IMR-90 (cell line): ENCODE data around the gene CEP43. TPM values are rescaled to one million over a fixed set of nuclear protein-coding genes. Genes with fewer than 3 reads are reported as not detected.

Experiments used
- ATAC-seq: fragments of 200-7000 bp; cut with Tn5 transposase; 2 replicates; pipeline ENCODE4 v1.9.1; 2020; ENCODE audit warnings: low read depth, mild to moderate bottlenecking, moderate library complexity
- BruUV-seq: library from RNA; stranded (reverse); fragments of 400-500 nt; replicated peaks from 2 replicates; lab custom pipeline; 2021; lab: Mats Ljungman, UMichigan
- CTCF ChIA-PET: fragments of 300-600 bp; formaldehyde crosslinking; extraction: SDS; loops from one replicate; lab custom pipeline; 2021; ENCODE audit warnings: antibody characterized with exemption; lab: Yijun Ruan, JAX
- POLR2A ChIA-PET: fragments of 300-600 bp; sonication (Branson Sonifier 250); formaldehyde crosslinking; loops from one replicate; lab custom pipeline; 2022; ENCODE audit warnings: antibody characterized with exemption; ENCODE audit not compliant: unreplicated experiment; lab: Charles Lee
- DNase-seq: peaks from one replicate; pipeline ENCODE4 v3.0.0; 2013
- H2AFZ ChIP-seq: replicated peaks from 2 replicates; pipeline ENCODE3; 2013; ENCODE audit warnings: low read length, mild to moderate bottlenecking; ENCODE audit not compliant: poor library complexity
- H2AK5ac ChIP-seq: 2 replicates; pipeline ENCODE4 v1.6.1; 2013; ENCODE audit warnings: low read depth, low read length, inconsistent platforms
- H2AK9ac ChIP-seq: replicated peaks from 2 replicates; pipeline ENCODE3; 2013; ENCODE audit warnings: mild to moderate bottlenecking, low read depth, low read length, moderate library complexity; ENCODE audit not compliant: poor library complexity
- H2BK120ac ChIP-seq: 2 replicates; pipeline ENCODE4 v1.6.1; 2013; ENCODE audit warnings: low read depth, low read length, inconsistent platforms
- H2BK15ac ChIP-seq: 3 replicates; pipeline ENCODE4 v1.6.1; 2013; ENCODE audit warnings: low read depth, low read length, inconsistent platforms
- H2BK20ac ChIP-seq: 2 replicates; pipeline ENCODE4 v1.6.1; 2013; ENCODE audit warnings: low read depth, mild to moderate bottlenecking, inconsistent platforms, low read length, moderate library complexity
- H2BK5ac ChIP-seq: 2 replicates; pipeline ENCODE4 v1.6.1; 2013; ENCODE audit warnings: mild to moderate bottlenecking, low read depth, low read length, inconsistent platforms; ENCODE audit not compliant: poor library complexity, severe bottlenecking
- H3K14ac ChIP-seq: replicated peaks from 2 replicates; pipeline ENCODE4 v1.6.1; 2013; ENCODE audit warnings: low read depth, low read length, inconsistent platforms
- H3K18ac ChIP-seq: 2 replicates; pipeline ENCODE4 v1.6.1; 2013; ENCODE audit warnings: low read depth, low read length, control low read depth
- H3K23ac ChIP-seq: 2 replicates; pipeline ENCODE4 v1.6.1; 2013; ENCODE audit warnings: low read depth, low read length, inconsistent platforms
- H3K27ac ChIP-seq: 2 replicates; pipeline ENCODE4 v1.5.1; 2013; ENCODE audit warnings: mild to moderate bottlenecking, control low read depth, low read length; ENCODE audit not compliant: insufficient read depth
- H3K27me3 ChIP-seq: 2 replicates; pipeline ENCODE4 v1.6.1; 2013; ENCODE audit warnings: low read length; ENCODE audit not compliant: control insufficient read depth, insufficient read depth
- H3K36me3 ChIP-seq: 2 replicates; pipeline ENCODE4 v1.6.1; 2013; ENCODE audit warnings: low read length, mixed read lengths; ENCODE audit not compliant: control insufficient read depth, insufficient read depth
- H3K4ac ChIP-seq: 2 replicates; pipeline ENCODE4 v1.6.1; 2013; ENCODE audit warnings: low read depth, low read length, inconsistent platforms
- H3K4me1 ChIP-seq: 2 replicates; pipeline ENCODE4 v1.6.1; 2013; ENCODE audit warnings: low read length, mixed read lengths; ENCODE audit not compliant: control insufficient read depth, insufficient read depth
- H3K4me2 ChIP-seq: 2 replicates; pipeline ENCODE4 v1.6.1; 2013; ENCODE audit warnings: low read depth, mild to moderate bottlenecking, control low read depth, low read length, moderate library complexity
- H3K4me3 ChIP-seq: 2 replicates; pipeline ENCODE4 v1.5.1; 2013; ENCODE audit warnings: low read depth, mild to moderate bottlenecking, control low read depth, low read length, moderate library complexity; ENCODE audit not compliant: insufficient read depth
- H3K56ac ChIP-seq: 2 replicates; pipeline ENCODE4 v1.6.1; 2013; ENCODE audit warnings: low read length, inconsistent platforms; ENCODE audit not compliant: insufficient read depth; ENCODE audit errors: extremely low read depth
- H3K79me1 ChIP-seq, 2 experiments: 2 replicates each; pipeline ENCODE4 v1.6.1; 2013; ENCODE audit warnings: low read length in 2 of 2, inconsistent platforms in 1 of 2, low read depth in 1 of 2
- H3K9ac ChIP-seq: 2 replicates; pipeline ENCODE4 v1.6.1; 2013; ENCODE audit warnings: low read depth, low read length, control low read depth
- H3K9me1 ChIP-seq: 2 replicates; pipeline ENCODE4 v1.6.1; 2013; ENCODE audit warnings: low read length, inconsistent platforms; ENCODE audit not compliant: insufficient read depth
- H3K9me3 ChIP-seq: 2 replicates; pipeline ENCODE4 v1.6.1; 2013; ENCODE audit warnings: low read length; ENCODE audit not compliant: control insufficient read depth, insufficient read depth
- H4K20me1 ChIP-seq: 2 replicates; pipeline ENCODE4 v1.6.1; 2013; ENCODE audit warnings: low read length, inconsistent platforms; ENCODE audit not compliant: insufficient read depth
- H4K5ac ChIP-seq: 2 replicates; pipeline ENCODE4 v1.6.1; 2013; ENCODE audit warnings: mild to moderate bottlenecking, low read depth, low read length, control low read depth
- H4K8ac ChIP-seq, 2 experiments: 2 replicates each; pipeline ENCODE4 v1.6.1; 2013; ENCODE audit warnings: low read depth in 2 of 2, low read length in 2 of 2, control low read depth in 1 of 2, inconsistent platforms in 1 of 2
- H4K91ac ChIP-seq: 2 replicates; pipeline ENCODE4 v1.6.1; 2013; ENCODE audit warnings: low read depth, low read length, inconsistent platforms; ENCODE audit not compliant: insufficient read depth
- CEBPB ChIP-seq: IDR thresholded peaks from 2 replicates; pipeline ENCODE4 v1.6.1; 2012; ENCODE audit warnings: low read depth, low read length, improper control_type of control experiment
- CHD1 ChIP-seq: IDR thresholded peaks from 2 replicates; pipeline ENCODE4 v1.6.1; 2012; ENCODE audit warnings: low read depth, low read length, improper control_type of control experiment
- CTCF ChIP-seq: conservative IDR thresholded peaks from 2 replicates; pipeline ENCODE4 v1.5.1; 2012; ENCODE audit warnings: mild to moderate bottlenecking, low read depth, low read length, improper control_type of control experiment
- FOS ChIP-seq: fragments of 150-350 bp; IDR thresholded peaks from 2 replicates; pipeline ENCODE4 v1.6.1; 2016; ENCODE audit warnings: low read depth, low read length
- MAFK ChIP-seq: IDR thresholded peaks from 2 replicates; pipeline ENCODE4 v1.6.1; 2012; ENCODE audit warnings: low read depth, low read length, improper control_type of control experiment
- MAZ ChIP-seq: IDR thresholded peaks from 2 replicates; pipeline ENCODE4 v1.6.1; 2012; ENCODE audit warnings: low read depth, mild to moderate bottlenecking, low read length, improper control_type of control experiment, moderate library complexity, borderline replicate concordance
- MXI1 ChIP-seq: IDR thresholded peaks from 2 replicates; pipeline ENCODE4 v1.6.1; 2012; ENCODE audit warnings: low read depth, mild to moderate bottlenecking, low read length, moderate library complexity, borderline replicate concordance
- NFE2L2 ChIP-seq: fragments of 150-350 bp; IDR thresholded peaks from 2 replicates; pipeline ENCODE4 v1.6.1; 2016; ENCODE audit warnings: low read depth, mild to moderate bottlenecking, low read length
- POLR2A ChIP-seq: IDR thresholded peaks from 2 replicates; pipeline ENCODE4 v1.6.1; 2012; ENCODE audit warnings: mild to moderate bottlenecking, low read depth, low read length
- RAD21 ChIP-seq: IDR thresholded peaks from 2 replicates; pipeline ENCODE4 v1.6.1; 2012; ENCODE audit warnings: low read length, improper control_type of control experiment
- RCOR1 ChIP-seq: IDR thresholded peaks from 2 replicates; pipeline ENCODE4 v1.6.1; 2012; ENCODE audit warnings: mild to moderate bottlenecking, low read length, improper control_type of control experiment; ENCODE audit not compliant: insufficient replicate concordance
- RFX5 ChIP-seq: IDR thresholded peaks from 2 replicates; pipeline ENCODE4 v1.8.0; 2012; ENCODE audit warnings: low read depth, mild to moderate bottlenecking, low read length, moderate library complexity
- SMC3 ChIP-seq: fragments of 150-350 bp; IDR thresholded peaks from 2 replicates; pipeline ENCODE4 v1.6.1; 2016; ENCODE audit warnings: low read depth, mild to moderate bottlenecking, antibody characterized with exemption, low read length, moderate library complexity
- USF2 ChIP-seq: fragments of 150-350 bp; IDR thresholded peaks from 2 replicates; pipeline ENCODE4 v1.6.1; 2017; ENCODE audit warnings: mild to moderate bottlenecking, antibody characterized with exemption, low read length, low read depth
- WGBS, 2 experiments: methylation state at CpG; one replicate each; pipeline versions ENCODE4 v1.1.5 to v1.1.7; 2013; ENCODE audit warnings: missing lambda C conversion rate in 2 of 2; ENCODE audit not compliant: insufficient read length in 1 of 2; ENCODE audit errors: extremely low coverage in 2 of 2; 5-methylcytosine and 5-hydroxymethylcytosine counted together
- dilution Hi-C: fragments of 300-500 bp; cut with HindIII; formaldehyde crosslinking; loops from one replicate; pipeline ENCODE4 v1.14.3; 2018; ENCODE audit warnings: low sequenced_read_pairs; ENCODE audit not compliant: unreplicated experiment
- in situ Hi-C: fragments of 300-500 bp; cut with MboI; formaldehyde crosslinking; loops from 3 replicates; pipeline ENCODE4 v1.14.3; 2019; ENCODE audit warnings: low sequenced_read_pairs, inconsistent platforms, mixed read lengths
- intact Hi-C: fragments of 100-400 bp; cut with micrococcal nuclease; formaldehyde crosslinking; loops from 2 replicates; pipeline ENCODE4 v1.10.0; 2022
- polyA plus RNA-seq, 3 experiments: library from polyadenylated mRNA; depleted of rRNA; stranded (reverse); fragments of >200 nt; gene quantifications; 2 replicates each; pipeline ENCODE4 v1.2.3, GENCODE V29; 2012; ENCODE audit warnings: low replicate concordance in 1 of 3
- total RNA-seq: library from RNA; depleted of rRNA; stranded (reverse); fragments of >200 nt; gene quantifications from 2 replicates; pipeline ENCODE4 v1.2.3, GENCODE V29; 2012
- TF ChIP-seq, protein P1 (sequence below): fragments of 150-350 bp; IDR thresholded peaks from 2 replicates; pipeline ENCODE4 v1.6.1; 2016; ENCODE audit warnings: low read depth, mild to moderate bottlenecking, low read length, moderate library complexity, borderline replicate concordance

Gene CEP43
- total and polyA plus RNA-seq, 2 of the 4 experiments (the other 2 are of a cell fraction) = 8.6 to 10.7 TPM

DNA sequence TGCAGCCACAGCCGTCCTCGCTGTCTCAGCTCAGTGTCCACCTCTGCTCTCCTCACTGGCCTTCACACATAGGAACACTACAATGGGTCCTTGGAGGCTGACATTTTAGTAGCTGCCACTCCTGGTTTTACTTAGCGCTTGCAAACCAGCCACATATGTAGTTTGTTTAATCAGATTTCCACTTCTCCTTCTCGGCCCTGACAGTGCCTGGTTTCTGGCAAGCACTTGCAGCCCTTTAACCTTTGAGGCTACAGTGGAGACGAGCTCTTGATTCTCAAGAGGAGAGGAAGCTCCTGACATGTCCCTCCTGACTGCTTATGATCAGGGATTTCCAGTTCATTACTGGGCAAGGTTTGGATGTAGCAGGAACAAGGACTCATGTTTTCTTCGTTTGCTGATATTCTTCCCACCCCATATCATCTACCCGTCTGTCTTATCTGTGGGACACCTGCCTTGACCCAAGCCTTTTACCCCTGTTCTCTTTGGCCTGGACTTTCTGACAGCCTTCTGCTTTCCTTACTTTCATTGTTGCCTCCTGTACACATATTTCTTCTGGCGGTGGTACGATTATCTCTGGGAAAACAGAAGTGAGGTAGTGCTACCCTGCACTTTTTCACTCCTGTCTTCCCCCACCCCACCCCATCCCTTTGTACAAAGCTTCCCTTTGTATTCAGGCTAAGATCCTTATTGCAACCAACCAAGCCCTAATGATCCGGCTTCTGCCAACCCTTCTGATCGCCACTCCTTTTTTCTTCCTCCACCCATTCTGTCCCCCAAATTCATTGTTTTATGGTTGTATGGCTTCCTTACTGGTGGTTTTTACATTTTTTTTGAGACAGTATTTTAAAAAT, 31.2 kb downstream of the CEP43 start:
- no peak overlapping the region for H2AK9ac ChIP-seq
- BruUV-seq = no TSS peak
- H4K5ac ChIP-seq = no peak overlapping the region
- no peak for ATAC-seq
- peaks cover 33% of the 10 kb centered on the region for H3K36me3 ChIP-seq
- no peak overlapping the region for H3K4ac ChIP-seq
- no peak overlapping the region for H3K9ac ChIP-seq
- intact Hi-C loops = no loop called here
- in situ Hi-C loops = no loop called here
- no peak overlapping the region for H2BK15ac ChIP-seq
- no peaks in the 10 kb centered on the region for H4K20me1 ChIP-seq
- no peak overlapping the region for H3K4me2 ChIP-seq
- no peaks in the 10 kb centered on the region for H3K4me1 ChIP-seq
- H2BK20ac ChIP-seq = no peak overlapping the region
- dilution Hi-C loops = no loop called here
- 81% methylated on average over 5 of the region's 11 CpGs; no CpG with 5 or more reads in 1 of the 2 experiments for WGBS, 2 experiments
- no peak overlapping the region for H3K4me3 ChIP-seq
- H2AFZ ChIP-seq = no peak overlapping the region
- H3K27ac ChIP-seq = no peak overlapping the region
- ChIA-PET POLR2A (no interaction called here), CTCF (no interaction called here)
- H4K8ac ChIP-seq = no peak overlapping the region
- H3K27me3 ChIP-seq = no peaks in the 10 kb centered on the region
- no peak overlapping the region for H2AK5ac ChIP-seq
- H3K9me3 ChIP-seq = no peaks in the 10 kb centered on the region
- H3K14ac ChIP-seq = no peak overlapping the region
- no peaks in the 10 kb centered on the region for H3K9me1 ChIP-seq
- H4K91ac ChIP-seq = no peak overlapping the region
- no peak overlapping the region for H3K18ac ChIP-seq
- no peak overlapping the region for H3K23ac ChIP-seq
- no peak for DNase-seq
- H2BK5ac ChIP-seq = no peak overlapping the region
- H3K79me1 ChIP-seq = no peaks in the 10 kb centered on the region
- H3K56ac ChIP-seq = no peak overlapping the region
- TF ChIP-seq RFX5 = no peak
- no peak for TF ChIP-seq CHD1
- no peak for TF ChIP-seq SMC3
- TF ChIP-seq CEBPB = no peak
- TF ChIP-seq RCOR1 = no peak
- no peak for TF ChIP-seq MXI1
- TF ChIP-seq, protein P1, sequence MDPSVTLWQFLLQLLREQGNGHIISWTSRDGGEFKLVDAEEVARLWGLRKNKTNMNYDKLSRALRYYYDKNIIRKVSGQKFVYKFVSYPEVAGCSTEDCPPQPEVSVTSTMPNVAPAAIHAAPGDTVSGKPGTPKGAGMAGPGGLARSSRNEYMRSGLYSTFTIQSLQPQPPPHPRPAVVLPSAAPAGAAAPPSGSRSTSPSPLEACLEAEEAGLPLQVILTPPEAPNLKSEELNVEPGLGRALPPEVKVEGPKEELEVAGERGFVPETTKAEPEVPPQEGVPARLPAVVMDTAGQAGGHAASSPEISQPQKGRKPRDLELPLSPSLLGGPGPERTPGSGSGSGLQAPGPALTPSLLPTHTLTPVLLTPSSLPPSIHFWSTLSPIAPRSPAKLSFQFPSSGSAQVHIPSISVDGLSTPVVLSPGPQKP = no peak
- TF ChIP-seq MAFK = no peak
- TF ChIP-seq NFE2L2 = no peak
- TF ChIP-seq POLR2A = no peak
- no peak for TF ChIP-seq RAD21
- TF ChIP-seq FOS = no peak
- no peak for TF ChIP-seq CTCF
- no peak for TF ChIP-seq MAZ
- TF ChIP-seq USF2 = no peak
- no peak overlapping the region for H2BK120ac ChIP-seq
